Measurements from ENCODE around the gene TRPM8. TPM values are rescaled to one million over a fixed set of nuclear protein-coding genes. Genes with fewer than 3 reads are reported as not detected.
"Not testable (repeated sequence)": the region's sequence is repeated elsewhere in the genome, so short reads cannot be mapped to it uniquely, and the experiment has no call there.

Gene TRPM8
- total RNA-seq, 4 donors from 2014 or later = not detected

GRCh38 chr2:233953087-233953801, 36.1 kb downstream of the TRPM8 start:
- Histone ChIP-seq H3K4me1 (no peaks in the 10 kb centered on the region), H3K9me3 (no peaks in the 10 kb centered on the region), H3K4me3 (replicated peaks in 1 of 3) (no peak overlapping the region), H3K27me3 (no peaks in the 10 kb centered on the region), H3K27ac (no peak overlapping the region), H3K36me3 (no peaks in the 10 kb centered on the region)
- no peak for DNase-seq
- WGBS, 2 donors = 62 to 66% methylated on average over 7 of the region's 7 CpGs
- intact Hi-C loops (cut with DNase I) = no loop called here
- TF ChIP-seq, protein P1, sequence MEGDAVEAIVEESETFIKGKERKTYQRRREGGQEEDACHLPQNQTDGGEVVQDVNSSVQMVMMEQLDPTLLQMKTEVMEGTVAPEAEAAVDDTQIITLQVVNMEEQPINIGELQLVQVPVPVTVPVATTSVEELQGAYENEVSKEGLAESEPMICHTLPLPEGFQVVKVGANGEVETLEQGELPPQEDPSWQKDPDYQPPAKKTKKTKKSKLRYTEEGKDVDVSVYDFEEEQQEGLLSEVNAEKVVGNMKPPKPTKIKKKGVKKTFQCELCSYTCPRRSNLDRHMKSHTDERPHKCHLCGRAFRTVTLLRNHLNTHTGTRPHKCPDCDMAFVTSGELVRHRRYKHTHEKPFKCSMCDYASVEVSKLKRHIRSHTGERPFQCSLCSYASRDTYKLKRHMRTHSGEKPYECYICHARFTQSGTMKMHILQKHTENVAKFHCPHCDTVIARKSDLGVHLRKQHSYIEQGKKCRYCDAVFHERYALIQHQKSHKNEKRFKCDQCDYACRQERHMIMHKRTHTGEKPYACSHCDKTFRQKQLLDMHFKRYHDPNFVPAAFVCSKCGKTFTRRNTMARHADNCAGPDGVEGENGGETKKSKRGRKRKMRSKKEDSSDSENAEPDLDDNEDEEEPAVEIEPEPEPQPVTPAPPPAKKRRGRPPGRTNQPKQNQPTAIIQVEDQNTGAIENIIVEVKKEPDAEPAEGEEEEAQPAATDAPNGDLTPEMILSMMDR (IDR thresholded peaks at IDR 0.05) = no peak
- TF ChIP-seq POLR2A (IDR thresholded peaks at IDR 0.05) = no peak

- WGBS, 2 donors = 86 to 92% methylated on average over 2 of the region's 2 CpGs
- no peaks in the 10 kb centered on the region for H3K36me3 ChIP-seq
- no peaks in the 10 kb centered on the region for H3K4me1 ChIP-seq
- no peak overlapping the region for H3K27ac ChIP-seq
- H3K27me3 ChIP-seq = no peaks in the 10 kb centered on the region
- intact Hi-C loops (cut with DNase I) = no loop called here
- H3K9me3 ChIP-seq = no peaks in the 10 kb centered on the region
- TF ChIP-seq, protein P1 (IDR thresholded peaks at IDR 0.05) = no peak
- TF ChIP-seq POLR2A (IDR thresholded peaks at IDR 0.05) = no peak
- no peak for DNase-seq
- H3K4me3 ChIP-seq (replicated peaks in 1 of 3) = no peak overlapping the region
Measured at GRCh38 chr2:233960203-233960602, 43.0 kb downstream of the TRPM8 start.

- intact Hi-C loops (cut with DNase I) = no loop called here
- no peak overlapping the region for H3K4me3 ChIP-seq (replicated peaks in 1 of 3)
- no peaks in the 10 kb centered on the region for H3K36me3 ChIP-seq
- TF ChIP-seq POLR2A (IDR thresholded peaks at IDR 0.05) = no peak
- TF ChIP-seq, protein P1 (IDR thresholded peaks at IDR 0.05) = no peak
- no peaks in the 10 kb centered on the region for H3K9me3 ChIP-seq
- H3K27ac ChIP-seq = no peak overlapping the region
- no peaks in the 10 kb centered on the region for H3K27me3 ChIP-seq
- H3K4me1 ChIP-seq = no peaks in the 10 kb centered on the region
- WGBS, 2 donors = 91 to 94% methylated on average over 7 of the region's 7 CpGs
- DNase-seq = no peak
Measured at GRCh38 chr2:233961905-233962304, 44.7 kb downstream of the TRPM8 start.

GRCh38 chr2:233964581-233964980, 47.4 kb downstream of the TRPM8 start:
- H3K4me3 ChIP-seq (replicated peaks in 1 of 3) = no peak overlapping the region
- H3K27ac ChIP-seq = no peak overlapping the region
- no peaks in the 10 kb centered on the region for H3K27me3 ChIP-seq
- WGBS, 2 donors = 91 to 93% methylated on average over 9 of the region's 9 CpGs
- TF ChIP-seq, protein P1 (IDR thresholded peaks at IDR 0.05) = no peak
- no peak for TF ChIP-seq POLR2A (IDR thresholded peaks at IDR 0.05)
- H3K4me1 ChIP-seq = no peaks in the 10 kb centered on the region
- no peak for DNase-seq
- H3K9me3 ChIP-seq = no peaks in the 10 kb centered on the region
- intact Hi-C loops (cut with DNase I) = no loop called here
- H3K36me3 ChIP-seq = no peaks in the 10 kb centered on the region

- Histone ChIP-seq H3K36me3 (no peaks in the 10 kb centered on the region), H3K27ac (no peak overlapping the region), H3K4me1 (no peaks in the 10 kb centered on the region), H3K9me3 (no peaks in the 10 kb centered on the region), H3K4me3 (replicated peaks in 1 of 3) (no peak overlapping the region), H3K27me3 (no peaks in the 10 kb centered on the region)
- intact Hi-C loops (cut with DNase I) = no loop called here
- 74 to 81% methylated on average over 6 to 10 of the region's 10 CpGs for WGBS, 2 donors
- no peak for TF ChIP-seq POLR2A (IDR thresholded peaks at IDR 0.05)
- TF ChIP-seq, protein P1 (IDR thresholded peaks at IDR 0.05) = no peak
- DNase-seq = no peak
Measured at GRCh38 chr2:233965032-233965603, 47.9 kb downstream of the TRPM8 start.

GRCh38 chr2:233965646-233966045, 48.5 kb downstream of the TRPM8 start:
- intact Hi-C loops (cut with DNase I); H3K36me3 ChIP-seq; H3K27ac ChIP-seq; H3K4me3 ChIP-seq (replicated peaks in 1 of 3); DNase-seq; H3K4me1 ChIP-seq; H3K9me3 ChIP-seq; H3K27me3 ChIP-seq: not testable (repeated sequence)
- 76 to 93% methylated on average over 7 of the region's 7 CpGs for WGBS, 2 donors
